Measurements from ENCODE around the gene TRIOBP.

TRIOBP gene

DNA sequence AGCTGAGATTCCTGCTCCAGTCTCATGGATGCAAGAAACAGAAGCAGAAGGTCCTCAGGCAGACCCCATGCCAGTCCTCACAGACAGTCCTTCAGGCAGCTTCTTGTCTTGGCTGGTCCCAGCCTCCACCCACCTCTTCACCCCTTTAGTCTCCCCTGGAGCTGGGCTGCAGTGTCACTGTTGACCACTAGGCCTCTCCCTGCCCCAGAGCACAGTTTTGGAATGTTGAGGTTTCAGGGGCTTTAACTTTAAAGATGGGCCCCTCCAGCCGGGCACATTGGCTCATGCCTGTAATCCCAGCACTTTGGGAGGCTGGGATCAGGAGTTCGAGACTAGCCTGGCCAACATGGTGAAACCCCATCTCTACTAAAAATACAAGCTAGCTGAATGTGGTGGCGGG, 71.4 kb downstream of the TRIOBP start:
- no peak for TF ChIP-seq SIN3A (IDR thresholded peaks at IDR 0.05; ENCODE audit: borderline replicate concordance, insufficient read depth, low read length)
- no peak for TF ChIP-seq FOXP2 (optimal IDR thresholded peaks at IDR 0.05; ENCODE audit: borderline replicate concordance, extremely low read depth, extremely low read length, insufficient read depth)
- no peak for TF ChIP-seq TAF1 (IDR thresholded peaks at IDR 0.05; ENCODE audit: borderline replicate concordance, insufficient read depth, low read length)
- TF ChIP-seq, protein P1, sequence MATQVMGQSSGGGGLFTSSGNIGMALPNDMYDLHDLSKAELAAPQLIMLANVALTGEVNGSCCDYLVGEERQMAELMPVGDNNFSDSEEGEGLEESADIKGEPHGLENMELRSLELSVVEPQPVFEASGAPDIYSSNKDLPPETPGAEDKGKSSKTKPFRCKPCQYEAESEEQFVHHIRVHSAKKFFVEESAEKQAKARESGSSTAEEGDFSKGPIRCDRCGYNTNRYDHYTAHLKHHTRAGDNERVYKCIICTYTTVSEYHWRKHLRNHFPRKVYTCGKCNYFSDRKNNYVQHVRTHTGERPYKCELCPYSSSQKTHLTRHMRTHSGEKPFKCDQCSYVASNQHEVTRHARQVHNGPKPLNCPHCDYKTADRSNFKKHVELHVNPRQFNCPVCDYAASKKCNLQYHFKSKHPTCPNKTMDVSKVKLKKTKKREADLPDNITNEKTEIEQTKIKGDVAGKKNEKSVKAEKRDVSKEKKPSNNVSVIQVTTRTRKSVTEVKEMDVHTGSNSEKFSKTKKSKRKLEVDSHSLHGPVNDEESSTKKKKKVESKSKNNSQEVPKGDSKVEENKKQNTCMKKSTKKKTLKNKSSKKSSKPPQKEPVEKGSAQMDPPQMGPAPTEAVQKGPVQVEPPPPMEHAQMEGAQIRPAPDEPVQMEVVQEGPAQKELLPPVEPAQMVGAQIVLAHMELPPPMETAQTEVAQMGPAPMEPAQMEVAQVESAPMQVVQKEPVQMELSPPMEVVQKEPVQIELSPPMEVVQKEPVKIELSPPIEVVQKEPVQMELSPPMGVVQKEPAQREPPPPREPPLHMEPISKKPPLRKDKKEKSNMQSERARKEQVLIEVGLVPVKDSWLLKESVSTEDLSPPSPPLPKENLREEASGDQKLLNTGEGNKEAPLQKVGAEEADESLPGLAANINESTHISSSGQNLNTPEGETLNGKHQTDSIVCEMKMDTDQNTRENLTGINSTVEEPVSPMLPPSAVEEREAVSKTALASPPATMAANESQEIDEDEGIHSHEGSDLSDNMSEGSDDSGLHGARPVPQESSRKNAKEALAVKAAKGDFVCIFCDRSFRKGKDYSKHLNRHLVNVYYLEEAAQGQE (IDR thresholded peaks at IDR 0.05; ENCODE audit: insufficient read depth in 1 of 2, low read depth in 2 of 2, low read length in 2 of 2): no peak
- TF ChIP-seq POLR2AphosphoS5 (IDR thresholded peaks at IDR 0.05; ENCODE audit: low read depth, low read length): no peak

DNA sequence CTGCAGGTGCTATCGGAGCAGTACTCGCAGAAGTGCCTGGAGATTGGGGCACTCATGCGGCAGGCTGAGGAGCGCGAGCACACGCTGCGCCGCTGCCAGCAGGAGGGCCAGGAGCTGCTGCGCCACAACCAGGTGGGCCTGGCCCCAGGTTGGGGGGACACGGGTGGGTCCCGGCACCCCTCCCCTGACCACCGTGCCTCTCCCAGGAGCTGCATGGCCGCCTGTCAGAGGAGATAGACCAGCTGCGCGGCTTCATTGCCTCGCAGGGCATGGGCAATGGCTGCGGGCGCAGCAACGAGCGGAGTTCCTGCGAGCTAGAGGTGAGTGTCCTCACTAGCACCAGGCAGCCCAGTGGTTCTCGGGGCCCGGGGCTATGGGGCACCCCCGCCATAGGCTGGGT, 72.2 kb downstream of the TRIOBP start:
- no peak for TF ChIP-seq SIN3A (IDR thresholded peaks at IDR 0.05; ENCODE audit: borderline replicate concordance, insufficient read depth, low read length)
- no peak for TF ChIP-seq POLR2AphosphoS5 (IDR thresholded peaks at IDR 0.05; ENCODE audit: low read depth, low read length)
- TF ChIP-seq TAF1 (IDR thresholded peaks at IDR 0.05; ENCODE audit: borderline replicate concordance, insufficient read depth, low read length): no peak
- TF ChIP-seq, protein P1 (IDR thresholded peaks at IDR 0.05; ENCODE audit: insufficient read depth in 1 of 2, low read depth in 2 of 2, low read length in 2 of 2): no peak
- TF ChIP-seq FOXP2 (optimal IDR thresholded peaks at IDR 0.05; ENCODE audit: borderline replicate concordance, extremely low read depth, extremely low read length, insufficient read depth): no peak

DNA sequence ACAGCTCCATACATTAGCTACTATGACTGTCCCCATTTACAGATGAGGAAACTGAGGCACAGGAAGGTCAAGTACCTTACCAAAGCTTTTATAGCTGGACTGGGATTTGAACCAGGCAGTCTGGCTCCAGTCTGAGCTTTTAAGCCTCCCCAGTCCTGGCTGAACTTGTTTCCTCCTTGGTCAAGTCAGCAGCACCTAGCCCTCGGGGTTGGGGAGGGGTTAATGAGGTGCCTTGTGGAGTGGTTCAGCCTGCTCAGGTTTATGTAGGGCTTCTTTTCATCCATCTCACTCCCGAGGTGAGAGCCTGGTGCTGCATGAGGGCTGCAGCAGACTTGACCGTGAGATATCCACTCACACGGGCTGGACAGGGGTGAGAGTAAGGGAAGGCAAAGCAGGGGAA, 74.2 kb downstream of the TRIOBP start:
- TF ChIP-seq POLR2AphosphoS5 (IDR thresholded peaks at IDR 0.05; ENCODE audit: low read depth, low read length) (no peak), FOXP2 (optimal IDR thresholded peaks at IDR 0.05; ENCODE audit: borderline replicate concordance, extremely low read depth, extremely low read length, insufficient read depth) (no peak), SIN3A (IDR thresholded peaks at IDR 0.05; ENCODE audit: borderline replicate concordance, insufficient read depth, low read length) (no peak), TAF1 (IDR thresholded peaks at IDR 0.05; ENCODE audit: borderline replicate concordance, insufficient read depth, low read length) (no peak)
- TF ChIP-seq, protein P1 (IDR thresholded peaks at IDR 0.05; ENCODE audit: insufficient read depth in 1 of 2, low read depth in 2 of 2, low read length in 2 of 2): no peak

DNA sequence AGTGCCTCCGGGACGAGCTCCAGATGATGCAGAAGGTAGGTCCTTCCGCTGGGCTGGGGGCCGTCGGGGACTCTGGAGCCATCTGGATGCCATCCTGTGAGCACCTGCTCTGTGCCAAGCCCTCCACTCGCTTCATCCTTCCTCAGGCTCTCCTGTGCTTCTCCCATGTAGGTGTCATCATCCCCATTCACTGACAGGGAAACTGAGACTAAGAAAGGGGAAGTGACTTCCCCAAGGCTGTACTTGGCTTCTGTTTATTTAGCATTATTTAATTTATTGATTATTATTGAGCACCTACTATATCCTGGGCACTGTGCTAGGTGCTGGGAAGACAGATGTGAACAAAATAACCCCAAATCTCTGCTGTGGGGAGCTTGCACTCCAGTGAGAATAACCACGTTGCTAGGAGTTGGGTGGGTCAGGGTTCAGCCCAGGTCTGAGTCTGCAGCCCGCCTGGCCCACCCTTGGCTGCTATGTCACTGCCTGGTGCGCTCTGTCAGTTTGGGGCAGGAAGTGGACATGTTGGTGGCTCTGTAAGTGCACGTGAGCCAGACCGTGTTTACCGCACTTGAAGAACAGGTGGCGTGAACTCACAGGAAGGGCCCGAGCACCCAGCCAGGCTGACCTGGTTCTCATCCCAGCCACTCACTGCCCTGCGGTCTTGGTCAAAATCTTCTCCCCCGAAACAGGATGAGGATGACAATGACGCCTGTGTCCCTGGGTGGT, 75.0 kb downstream of the TRIOBP start:
- TF ChIP-seq SIN3A (IDR thresholded peaks at IDR 0.05; ENCODE audit: borderline replicate concordance, insufficient read depth, low read length): no peak
- TF ChIP-seq TAF1 (IDR thresholded peaks at IDR 0.05; ENCODE audit: borderline replicate concordance, insufficient read depth, low read length): no peak
- TF ChIP-seq FOXP2 (optimal IDR thresholded peaks at IDR 0.05; ENCODE audit: borderline replicate concordance, extremely low read depth, extremely low read length, insufficient read depth): no peak
- TF ChIP-seq POLR2AphosphoS5 (IDR thresholded peaks at IDR 0.05; ENCODE audit: low read depth, low read length): no peak
- TF ChIP-seq, protein P1 (IDR thresholded peaks at IDR 0.05; ENCODE audit: insufficient read depth in 1 of 2, low read depth in 2 of 2, low read length in 2 of 2): no peak
